ENCODE results near the gene TMEM119. TPM values are rescaled to one million over a fixed set of nuclear protein-coding genes. Genes with fewer than 3 reads are reported as not detected.

The TMEM119 gene
- total and polyA plus RNA-seq, 2 of the 13 experiments (the other 11 are each of a cell fraction or from before 2014, with no cell fraction given) = not detected

DNA sequence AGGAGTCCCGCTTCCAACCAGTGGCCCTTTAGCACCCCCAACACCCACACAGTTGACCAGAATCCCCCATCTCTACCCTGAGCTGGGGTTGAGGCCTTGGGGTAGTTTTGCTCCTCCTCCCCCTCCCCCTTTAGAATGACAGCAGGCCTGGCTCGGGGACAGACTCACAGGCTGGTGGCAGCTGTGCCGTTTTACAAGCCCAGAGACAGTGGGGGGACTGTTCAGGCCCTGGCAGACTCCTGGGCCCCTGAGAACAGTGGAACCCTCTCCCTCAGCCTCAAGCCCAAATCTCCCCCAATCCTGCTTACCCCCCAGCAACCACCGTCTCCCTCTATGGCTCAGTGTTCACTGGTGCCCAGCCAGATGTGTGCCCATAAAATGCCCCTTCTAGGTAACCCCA lies 10.1 kb downstream of the TMEM119 start:
- FAIRE-seq = no peak
- no peak overlapping the region for H3K4me3 ChIP-seq (replicated peaks in 1 of 3; ENCODE audit: insufficient read depth in 1 of 3, low read depth in 2 of 3, low read length in 3 of 3)
- H2AFZ ChIP-seq (ENCODE audit: low read length) = no peak overlapping the region
- ChIA-PET CTCF (ENCODE audit: low intra/inter-chr PET ratio, low total read pairs) (no interaction called here), POLR2A (no interaction called here)
- no peaks in the 10 kb centered on the region for H3K9me3 ChIP-seq (ENCODE audit: low read length)
- no peaks in the 10 kb centered on the region for H4K20me1 ChIP-seq (ENCODE audit: insufficient read depth, low read length)
- H3K36me3 ChIP-seq (replicated peaks in 1 of 2; ENCODE audit: control insufficient read depth in 1 of 2, insufficient read depth in 2 of 2, low read length in 2 of 2) = no peaks in the 10 kb centered on the region
- no peaks in the 10 kb centered on the region for H3K79me2 ChIP-seq (ENCODE audit: insufficient read depth, low read length)
- H3K27me3 ChIP-seq (ENCODE audit: control insufficient read depth in 1 of 2, insufficient read depth in 2 of 2, low read length in 2 of 2) = peaks cover 6 to 36% of the 10 kb centered on the region in 2 experiments
- H3K4me1 ChIP-seq (ENCODE audit: insufficient read depth, low read length) = no peaks in the 10 kb centered on the region
- WGBS (ENCODE audit: low lambda C conversion rate) = 19% methylated on average over 2 of the region's 4 CpGs
- no peak overlapping the region for H3K4me2 ChIP-seq (ENCODE audit: low read depth, low read length)
- no peak overlapping the region for H3K9ac ChIP-seq (ENCODE audit: insufficient read depth, low read depth, low read length)
- ATAC-seq = no peak
- TF ChIP-seq, protein P1, sequence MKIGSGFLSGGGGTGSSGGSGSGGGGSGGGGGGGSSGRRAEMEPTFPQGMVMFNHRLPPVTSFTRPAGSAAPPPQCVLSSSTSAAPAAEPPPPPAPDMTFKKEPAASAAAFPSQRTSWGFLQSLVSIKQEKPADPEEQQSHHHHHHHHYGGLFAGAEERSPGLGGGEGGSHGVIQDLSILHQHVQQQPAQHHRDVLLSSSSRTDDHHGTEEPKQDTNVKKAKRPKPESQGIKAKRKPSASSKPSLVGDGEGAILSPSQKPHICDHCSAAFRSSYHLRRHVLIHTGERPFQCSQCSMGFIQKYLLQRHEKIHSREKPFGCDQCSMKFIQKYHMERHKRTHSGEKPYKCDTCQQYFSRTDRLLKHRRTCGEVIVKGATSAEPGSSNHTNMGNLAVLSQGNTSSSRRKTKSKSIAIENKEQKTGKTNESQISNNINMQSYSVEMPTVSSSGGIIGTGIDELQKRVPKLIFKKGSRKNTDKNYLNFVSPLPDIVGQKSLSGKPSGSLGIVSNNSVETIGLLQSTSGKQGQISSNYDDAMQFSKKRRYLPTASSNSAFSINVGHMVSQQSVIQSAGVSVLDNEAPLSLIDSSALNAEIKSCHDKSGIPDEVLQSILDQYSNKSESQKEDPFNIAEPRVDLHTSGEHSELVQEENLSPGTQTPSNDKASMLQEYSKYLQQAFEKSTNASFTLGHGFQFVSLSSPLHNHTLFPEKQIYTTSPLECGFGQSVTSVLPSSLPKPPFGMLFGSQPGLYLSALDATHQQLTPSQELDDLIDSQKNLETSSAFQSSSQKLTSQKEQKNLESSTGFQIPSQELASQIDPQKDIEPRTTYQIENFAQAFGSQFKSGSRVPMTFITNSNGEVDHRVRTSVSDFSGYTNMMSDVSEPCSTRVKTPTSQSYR (CRISPR knock-in tag; IDR thresholded peaks at IDR 0.05; ENCODE audit: borderline replicate concordance) = no peak
- TF ChIP-seq, protein P2, sequence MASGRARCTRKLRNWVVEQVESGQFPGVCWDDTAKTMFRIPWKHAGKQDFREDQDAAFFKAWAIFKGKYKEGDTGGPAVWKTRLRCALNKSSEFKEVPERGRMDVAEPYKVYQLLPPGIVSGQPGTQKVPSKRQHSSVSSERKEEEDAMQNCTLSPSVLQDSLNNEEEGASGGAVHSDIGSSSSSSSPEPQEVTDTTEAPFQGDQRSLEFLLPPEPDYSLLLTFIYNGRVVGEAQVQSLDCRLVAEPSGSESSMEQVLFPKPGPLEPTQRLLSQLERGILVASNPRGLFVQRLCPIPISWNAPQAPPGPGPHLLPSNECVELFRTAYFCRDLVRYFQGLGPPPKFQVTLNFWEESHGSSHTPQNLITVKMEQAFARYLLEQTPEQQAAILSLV (CRISPR knock-in tag; IDR thresholded peaks at IDR 0.05; ENCODE audit: borderline replicate concordance) = no peak
- BruUV-seq (replicated peaks) = no TSS peak
- intact Hi-C loops (cut with micrococcal nuclease; ENCODE audit: unreplicated experiment) (no loop called here), in situ Hi-C loops (cut with HindIII; ENCODE audit: extremely low pct_ligation_motif_present, low pct_unique_long_range_greater_than_20kb) (no loop called here)
- no peak overlapping the region for H3K27ac ChIP-seq (ENCODE audit: extremely low read length, insufficient read depth, low read length)
- no peak for DNase-seq (ENCODE audit: low spot score)

- in situ Hi-C loops (cut with HindIII; ENCODE audit: extremely low pct_ligation_motif_present, low pct_unique_long_range_greater_than_20kb) (no loop called here), intact Hi-C loops (cut with micrococcal nuclease; ENCODE audit: unreplicated experiment) (no loop called here)
- CTCF ChIA-PET (ENCODE audit: low intra/inter-chr PET ratio, low total read pairs) = no interaction called here
- DNase-seq (ENCODE audit: low spot score) (no peak), FAIRE-seq (no peak), ATAC-seq (no peak)
- Histone ChIP-seq H3K36me3 (replicated peaks in 1 of 2; ENCODE audit: control insufficient read depth in 1 of 2, insufficient read depth in 2 of 2, low read length in 2 of 2) (no peaks in the 10 kb centered on the region), H3K9ac (ENCODE audit: insufficient read depth, low read depth, low read length) (no peak overlapping the region), H3K27ac (ENCODE audit: extremely low read length, insufficient read depth, low read length) (no peak overlapping the region), H2AFZ (ENCODE audit: low read length) (no peak overlapping the region), H4K20me1 (ENCODE audit: insufficient read depth, low read length) (no peaks in the 10 kb centered on the region), H3K4me1 (ENCODE audit: insufficient read depth, low read length) (no peaks in the 10 kb centered on the region), H3K4me3 (replicated peaks in 1 of 3; ENCODE audit: insufficient read depth in 1 of 3, low read depth in 2 of 3, low read length in 3 of 3) (no peak overlapping the region), H3K27me3 (ENCODE audit: control insufficient read depth in 1 of 2, insufficient read depth in 2 of 2, low read length in 2 of 2) (peaks cover 7 to 35% of the 10 kb centered on the region in 2 experiments; a peak in 4 of 5 replicates), H3K4me2 (ENCODE audit: low read depth, low read length) (no peak overlapping the region), H3K79me2 (ENCODE audit: insufficient read depth, low read length) (no peaks in the 10 kb centered on the region), H3K9me3 (ENCODE audit: low read length) (no peaks in the 10 kb centered on the region)
- WGBS (ENCODE audit: low lambda C conversion rate) = 56% methylated on average over 11 of the region's 11 CpGs
- POLR2A ChIA-PET = no interaction called here
- BruUV-seq (replicated peaks) = no TSS peak
- no peak for TF ChIP-seq PRMT3 (CRISPR knock-in tag; IDR thresholded peaks at IDR 0.05; ENCODE audit: borderline replicate concordance, low read depth)
- no peak for TF ChIP-seq SIN3A (IDR thresholded peaks at IDR 0.05; ENCODE audit: borderline replicate concordance, low read depth, low read length)
- no peak for TF ChIP-seq MIER2 (CRISPR knock-in tag; IDR thresholded peaks at IDR 0.05)
- TF ChIP-seq ZNF329 (CRISPR knock-in tag; IDR thresholded peaks at IDR 0.05; ENCODE audit: low read depth) = no peak
- no peak for TF ChIP-seq NONO (IDR thresholded peaks at IDR 0.05)
- TF ChIP-seq NONO (CRISPR knock-in tag; conservative IDR thresholded peaks at IDR 0.05) = no peak
- no peak for TF ChIP-seq STAG1 (CRISPR knock-in tag; IDR thresholded peaks at IDR 0.05)
- TF ChIP-seq ZNF597 (CRISPR knock-in tag; IDR thresholded peaks at IDR 0.05) = no peak
- TF ChIP-seq CBX2 (IDR thresholded peaks at IDR 0.05; ENCODE audit: low read depth, low read length) = no peak
- TF ChIP-seq CBX2 (CRISPR knock-in tag; IDR thresholded peaks at IDR 0.05; ENCODE audit: low read depth) = no peak
Observed at GRCh38 chr12:108586306-108586705, 11.6 kb downstream of the TMEM119 start.
